NCI-H524 (cell line): ENCODE results near the gene BRIX1.
"Not testable (repeated sequence)": the region's sequence is repeated elsewhere in the genome, so short reads cannot be mapped to it uniquely, and the experiment has no call there.

Experiments
- DNase-seq, 2 experiments: peaks; one replicate each; lab custom pipeline; 2025; lab: John Stamatoyannopoulos, UW

The BRIX1 gene

GRCh38 chr5:34914671-34915138, 806 bp upstream of the BRIX1 start:
- DNase-seq = peak in 1 of 2 experiments; percentile 43

- DNase-seq = no peak
Measured at GRCh38 chr5:34915856-34916192, 313 bp downstream of the BRIX1 start.

GRCh38 chr5:34916518-34916917, 1.0 kb downstream of the BRIX1 start:
- DNase-seq = no peak

GRCh38 chr5:34918025-34918424, 2.5 kb downstream of the BRIX1 start:
- DNase-seq = no peak

GRCh38 chr5:34919077-34919476, 3.6 kb downstream of the BRIX1 start:
- DNase-seq = no peak

GRCh38 chr5:34923256-34923655, 7.7 kb downstream of the BRIX1 start:
- DNase-seq = not testable (repeated sequence)

- no peak for DNase-seq
Measured at GRCh38 chr5:34923694-34924461, 8.4 kb downstream of the BRIX1 start.

- DNase-seq = no peak
Measured at GRCh38 chr5:34924462-34924765, 8.9 kb downstream of the BRIX1 start.

GRCh38 chr5:34926318-34926888, 10.9 kb downstream of the BRIX1 start:
- no peak for DNase-seq

GRCh38 chr5:34927785-34928184, 12.3 kb downstream of the BRIX1 start:
- DNase-seq = no peak

GRCh38 chr5:34928267-34928666, 12.8 kb downstream of the BRIX1 start:
- no peak for DNase-seq

GRCh38 chr5:34929134-34929719, 13.7 kb downstream of the BRIX1 start, which contains the start of gene DNAJC21:
Gene DNAJC21 (plus strand): TSS chr5:34929559. CDS start chr5:34929820, 261 bp downstream.
- peak; percentile 99 for DNase-seq

- DNase-seq = peak; percentile 71 to 84
Measured at GRCh38 chr5:34929720-34930461, 14.4 kb downstream of the BRIX1 start.

- DNase-seq = no peak
Measured at GRCh38 chr5:34930462-34930844, 14.9 kb downstream of the BRIX1 start.

GRCh38 chr5:34930870-34931269, 15.4 kb downstream of the BRIX1 start:
- DNase-seq = no peak

GRCh38 chr5:34932947-34933346, 17.4 kb downstream of the BRIX1 start:
- DNase-seq = no peak

- no peak for DNase-seq
Measured at GRCh38 chr5:34941936-34942335, 26.4 kb downstream of the BRIX1 start.

- no peak for DNase-seq
Measured at GRCh38 chr5:34944044-34944443, 28.5 kb downstream of the BRIX1 start.

- DNase-seq = no peak
Measured at GRCh38 chr5:34944460-34945047, 29.0 kb downstream of the BRIX1 start.

GRCh38 chr5:34957321-34957720, 41.8 kb downstream of the BRIX1 start:
- DNase-seq = no peak

GRCh38 chr5:34957857-34958690, 42.6 kb downstream of the BRIX1 start:
- peak; percentile 17 to 43 for DNase-seq
